ENCODE results near the gene PCDHGA3. TPM values are rescaled to one million over a fixed set of nuclear protein-coding genes. Genes with fewer than 3 reads are reported as not detected.

The PCDHGA3 gene
- total and polyA plus RNA-seq, 2 experiments from 2014 or later = 0.63 to 0.90 TPM

DNA sequence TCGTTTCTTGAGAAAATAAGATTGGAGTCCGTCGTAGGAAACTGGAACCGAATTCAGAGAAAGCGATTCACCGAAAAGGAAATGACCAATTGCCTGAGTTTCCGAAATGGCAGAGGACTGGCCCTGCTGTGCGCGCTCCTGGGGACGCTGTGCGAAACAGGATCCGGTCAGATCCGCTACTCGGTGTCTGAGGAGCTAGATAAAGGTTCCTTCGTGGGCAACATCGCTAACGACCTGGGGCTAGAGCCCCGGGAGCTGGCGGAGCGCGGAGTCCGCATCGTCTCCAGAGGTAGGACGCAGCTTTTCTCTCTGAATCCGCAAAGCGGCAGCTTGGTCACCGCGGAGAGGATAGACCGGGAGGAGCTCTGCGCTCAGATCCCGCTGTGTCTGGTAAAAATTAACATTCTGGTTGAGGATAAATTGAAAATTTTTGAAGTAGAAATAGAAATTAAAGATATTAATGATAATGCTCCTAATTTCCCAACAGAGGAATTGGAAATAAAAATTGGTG is 379 bp downstream of the PCDHGA3 start:
- H3K79me2 ChIP-seq (replicated peaks; ENCODE audit: insufficient read depth) = no peaks in the 10 kb centered on the region
- no peaks in the 10 kb centered on the region for H3F3A ChIP-seq (replicated peaks; ENCODE audit: low read depth)
- no peak overlapping the region for H3K4me2 ChIP-seq
- ATAC-seq (no peak), DNase-seq (ENCODE audit: low spot score) (no peak)
- H3K4me3 ChIP-seq = no peak overlapping the region
- Mint-ChIP-seq H3K27ac (no peak overlapping the region), H3K36me3 (ENCODE audit: low read depth) (peaks cover 34% of the 10 kb centered on the region), H3K4me1 (no peaks in the 10 kb centered on the region; the same call in 2 of the 3 replicates), H3K9me3 (peaks cover 70% of the 10 kb centered on the region), H3K4me3 (no peak overlapping the region), H3K27me3 (ENCODE audit: insufficient read depth, low read depth, poor library complexity) (peaks cover 2% of the 10 kb centered on the region)
- no peak for TF ChIP-seq EZH2 (IDR thresholded peaks at IDR 0.05; ENCODE audit: low read depth, unreplicated experiment)
- TF ChIP-seq, protein P1, sequence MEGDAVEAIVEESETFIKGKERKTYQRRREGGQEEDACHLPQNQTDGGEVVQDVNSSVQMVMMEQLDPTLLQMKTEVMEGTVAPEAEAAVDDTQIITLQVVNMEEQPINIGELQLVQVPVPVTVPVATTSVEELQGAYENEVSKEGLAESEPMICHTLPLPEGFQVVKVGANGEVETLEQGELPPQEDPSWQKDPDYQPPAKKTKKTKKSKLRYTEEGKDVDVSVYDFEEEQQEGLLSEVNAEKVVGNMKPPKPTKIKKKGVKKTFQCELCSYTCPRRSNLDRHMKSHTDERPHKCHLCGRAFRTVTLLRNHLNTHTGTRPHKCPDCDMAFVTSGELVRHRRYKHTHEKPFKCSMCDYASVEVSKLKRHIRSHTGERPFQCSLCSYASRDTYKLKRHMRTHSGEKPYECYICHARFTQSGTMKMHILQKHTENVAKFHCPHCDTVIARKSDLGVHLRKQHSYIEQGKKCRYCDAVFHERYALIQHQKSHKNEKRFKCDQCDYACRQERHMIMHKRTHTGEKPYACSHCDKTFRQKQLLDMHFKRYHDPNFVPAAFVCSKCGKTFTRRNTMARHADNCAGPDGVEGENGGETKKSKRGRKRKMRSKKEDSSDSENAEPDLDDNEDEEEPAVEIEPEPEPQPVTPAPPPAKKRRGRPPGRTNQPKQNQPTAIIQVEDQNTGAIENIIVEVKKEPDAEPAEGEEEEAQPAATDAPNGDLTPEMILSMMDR (conservative IDR thresholded peaks at IDR 0.05; ENCODE audit: low read depth in 2 of 2) = 0 out of 4 replicates have a peak, but pooled peaks of 1 of the 2 experiments have one; percentile 8
- no peaks in the 10 kb centered on the region for H3K4me1 ChIP-seq (ENCODE audit: insufficient read depth)
- H3K9me2 ChIP-seq (ENCODE audit: insufficient read depth) = no peaks in the 10 kb centered on the region
- H3K36me3 ChIP-seq (ENCODE audit: insufficient read depth) = no peaks in the 10 kb centered on the region
- peak overlapping the region; percentile 66; the same call in 1 of the 2 replicates for H2AFZ ChIP-seq
- no peaks in the 10 kb centered on the region for H3K27me3 ChIP-seq (ENCODE audit: insufficient read depth)
- no peaks in the 10 kb centered on the region for H4K20me1 ChIP-seq (replicated peaks; ENCODE audit: insufficient read depth)
- no peak overlapping the region for H3K27ac ChIP-seq (ENCODE audit: low read depth)

DNA sequence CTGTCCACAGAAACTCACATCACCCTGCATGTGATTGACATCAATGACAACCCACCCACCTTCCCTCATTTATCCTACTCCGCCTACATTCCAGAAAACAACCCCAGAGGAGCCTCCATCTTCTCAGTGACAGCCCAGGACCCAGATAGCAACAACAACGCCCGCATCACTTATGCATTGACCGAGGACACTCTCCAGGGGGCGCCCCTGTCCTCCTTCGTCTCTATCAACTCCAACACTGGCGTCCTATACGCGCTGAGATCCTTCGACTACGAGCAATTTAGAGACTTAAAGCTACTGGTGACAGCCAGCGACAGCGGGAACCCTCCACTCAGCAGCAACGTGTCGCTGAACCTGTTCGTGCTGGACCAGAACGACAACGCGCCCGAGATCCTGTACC is 1.7 kb downstream of the PCDHGA3 start:
- H3K9me2 ChIP-seq (ENCODE audit: insufficient read depth) = no peaks in the 10 kb centered on the region
- no peaks in the 10 kb centered on the region for H3K4me1 ChIP-seq (ENCODE audit: insufficient read depth)
- no peak overlapping the region for H2AFZ ChIP-seq
- H3K79me2 ChIP-seq (replicated peaks; ENCODE audit: insufficient read depth) = no peaks in the 10 kb centered on the region
- H3K4me3 ChIP-seq = no peak overlapping the region
- H3K27me3 Mint-ChIP-seq (ENCODE audit: insufficient read depth, low read depth, poor library complexity) = peaks cover 7% of the 10 kb centered on the region
- no peak overlapping the region for H3K27ac Mint-ChIP-seq
- no peaks in the 10 kb centered on the region for H3K27me3 ChIP-seq (ENCODE audit: insufficient read depth)
- H3F3A ChIP-seq (replicated peaks; ENCODE audit: low read depth) = no peaks in the 10 kb centered on the region
- no peaks in the 10 kb centered on the region for H4K20me1 ChIP-seq (replicated peaks; ENCODE audit: insufficient read depth)
- DNase-seq (ENCODE audit: low spot score) = no peak
- H3K9me3 Mint-ChIP-seq = peaks cover 64% of the 10 kb centered on the region
- no peak overlapping the region for H3K27ac ChIP-seq (ENCODE audit: low read depth)
- H3K36me3 Mint-ChIP-seq (ENCODE audit: low read depth) = peaks cover 36% of the 10 kb centered on the region
- no peak for ATAC-seq
- peaks cover 2% of the 10 kb centered on the region; the same call in 2 of the 3 replicates for H3K4me1 Mint-ChIP-seq
- H3K4me3 Mint-ChIP-seq = no peak overlapping the region; the same call in 2 of the 3 replicates
- H3K36me3 ChIP-seq (ENCODE audit: insufficient read depth) = no peaks in the 10 kb centered on the region
- no peak overlapping the region for H3K4me2 ChIP-seq
- TF ChIP-seq, protein P1 (conservative IDR thresholded peaks at IDR 0.05; ENCODE audit: low read depth in 2 of 2) = peak; percentile 28 to 46; a peak in 2 of 4 replicates
- no peak for TF ChIP-seq ZNF331 (CRISPR knock-in tag; IDR thresholded peaks at IDR 0.05; ENCODE audit: low read depth)
- TF ChIP-seq, protein P2, sequence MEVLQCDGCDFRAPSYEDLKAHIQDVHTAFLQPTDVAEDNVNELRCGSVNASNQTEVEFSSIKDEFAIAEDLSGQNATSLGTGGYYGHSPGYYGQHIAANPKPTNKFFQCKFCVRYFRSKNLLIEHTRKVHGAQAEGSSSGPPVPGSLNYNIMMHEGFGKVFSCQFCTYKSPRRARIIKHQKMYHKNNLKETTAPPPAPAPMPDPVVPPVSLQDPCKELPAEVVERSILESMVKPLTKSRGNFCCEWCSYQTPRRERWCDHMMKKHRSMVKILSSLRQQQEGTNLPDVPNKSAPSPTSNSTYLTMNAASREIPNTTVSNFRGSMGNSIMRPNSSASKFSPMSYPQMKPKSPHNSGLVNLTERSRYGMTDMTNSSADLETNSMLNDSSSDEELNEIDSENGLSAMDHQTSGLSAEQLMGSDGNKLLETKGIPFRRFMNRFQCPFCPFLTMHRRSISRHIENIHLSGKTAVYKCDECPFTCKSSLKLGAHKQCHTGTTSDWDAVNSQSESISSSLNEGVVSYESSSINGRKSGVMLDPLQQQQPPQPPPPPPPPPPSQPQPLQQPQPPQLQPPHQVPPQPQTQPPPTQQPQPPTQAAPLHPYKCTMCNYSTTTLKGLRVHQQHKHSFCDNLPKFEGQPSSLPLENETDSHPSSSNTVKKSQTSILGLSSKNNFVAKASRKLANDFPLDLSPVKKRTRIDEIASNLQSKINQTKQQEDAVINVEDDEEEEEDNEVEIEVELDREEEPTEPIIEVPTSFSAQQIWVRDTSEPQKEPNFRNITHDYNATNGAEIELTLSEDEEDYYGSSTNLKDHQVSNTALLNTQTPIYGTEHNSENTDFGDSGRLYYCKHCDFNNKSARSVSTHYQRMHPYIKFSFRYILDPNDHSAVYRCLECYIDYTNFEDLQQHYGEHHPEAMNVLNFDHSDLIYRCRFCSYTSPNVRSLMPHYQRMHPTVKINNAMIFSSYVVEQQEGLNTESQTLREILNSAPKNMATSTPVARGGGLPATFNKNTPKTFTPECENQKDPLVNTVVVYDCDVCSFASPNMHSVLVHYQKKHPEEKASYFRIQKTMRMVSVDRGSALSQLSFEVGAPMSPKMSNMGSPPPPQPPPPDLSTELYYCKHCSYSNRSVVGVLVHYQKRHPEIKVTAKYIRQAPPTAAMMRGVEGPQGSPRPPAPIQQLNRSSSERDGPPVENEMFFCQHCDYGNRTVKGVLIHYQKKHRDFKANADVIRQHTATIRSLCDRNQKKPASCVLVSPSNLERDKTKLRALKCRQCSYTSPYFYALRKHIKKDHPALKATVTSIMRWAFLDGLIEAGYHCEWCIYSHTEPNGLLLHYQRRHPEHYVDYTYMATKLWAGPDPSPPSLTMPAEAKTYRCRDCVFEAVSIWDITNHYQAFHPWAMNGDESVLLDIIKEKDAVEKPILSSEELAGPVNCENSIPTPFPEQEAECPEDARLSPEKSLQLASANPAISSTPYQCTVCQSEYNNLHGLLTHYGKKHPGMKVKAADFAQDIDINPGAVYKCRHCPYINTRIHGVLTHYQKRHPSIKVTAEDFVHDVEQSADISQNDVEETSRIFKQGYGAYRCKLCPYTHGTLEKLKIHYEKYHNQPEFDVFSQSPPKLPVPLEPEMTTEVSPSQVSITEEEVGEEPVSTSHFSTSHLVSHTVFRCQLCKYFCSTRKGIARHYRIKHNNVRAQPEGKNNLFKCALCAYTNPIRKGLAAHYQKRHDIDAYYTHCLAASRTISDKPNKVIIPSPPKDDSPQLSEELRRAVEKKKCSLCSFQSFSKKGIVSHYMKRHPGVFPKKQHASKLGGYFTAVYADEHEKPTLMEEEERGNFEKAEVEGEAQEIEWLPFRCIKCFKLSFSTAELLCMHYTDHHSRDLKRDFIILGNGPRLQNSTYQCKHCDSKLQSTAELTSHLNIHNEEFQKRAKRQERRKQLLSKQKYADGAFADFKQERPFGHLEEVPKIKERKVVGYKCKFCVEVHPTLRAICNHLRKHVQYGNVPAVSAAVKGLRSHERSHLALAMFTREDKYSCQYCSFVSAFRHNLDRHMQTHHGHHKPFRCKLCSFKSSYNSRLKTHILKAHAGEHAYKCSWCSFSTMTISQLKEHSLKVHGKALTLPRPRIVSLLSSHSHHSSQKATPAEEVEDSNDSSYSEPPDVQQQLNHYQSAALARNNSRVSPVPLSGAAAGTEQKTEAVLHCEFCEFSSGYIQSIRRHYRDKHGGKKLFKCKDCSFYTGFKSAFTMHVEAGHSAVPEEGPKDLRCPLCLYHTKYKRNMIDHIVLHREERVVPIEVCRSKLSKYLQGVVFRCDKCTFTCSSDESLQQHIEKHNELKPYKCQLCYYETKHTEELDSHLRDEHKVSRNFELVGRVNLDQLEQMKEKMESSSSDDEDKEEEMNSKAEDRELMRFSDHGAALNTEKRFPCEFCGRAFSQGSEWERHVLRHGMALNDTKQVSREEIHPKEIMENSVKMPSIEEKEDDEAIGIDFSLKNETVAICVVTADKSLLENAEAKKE (CRISPR knock-in tag; IDR thresholded peaks at IDR 0.05) = no peak
- TF ChIP-seq, protein P3, sequence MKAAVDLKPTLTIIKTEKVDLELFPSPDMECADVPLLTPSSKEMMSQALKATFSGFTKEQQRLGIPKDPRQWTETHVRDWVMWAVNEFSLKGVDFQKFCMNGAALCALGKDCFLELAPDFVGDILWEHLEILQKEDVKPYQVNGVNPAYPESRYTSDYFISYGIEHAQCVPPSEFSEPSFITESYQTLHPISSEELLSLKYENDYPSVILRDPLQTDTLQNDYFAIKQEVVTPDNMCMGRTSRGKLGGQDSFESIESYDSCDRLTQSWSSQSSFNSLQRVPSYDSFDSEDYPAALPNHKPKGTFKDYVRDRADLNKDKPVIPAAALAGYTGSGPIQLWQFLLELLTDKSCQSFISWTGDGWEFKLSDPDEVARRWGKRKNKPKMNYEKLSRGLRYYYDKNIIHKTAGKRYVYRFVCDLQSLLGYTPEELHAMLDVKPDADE (IDR thresholded peaks at IDR 0.05) = no peak

Measured in GM23338 (cell line).